ENCODE results near the gene EXOC4.

The EXOC4 gene

DNA sequence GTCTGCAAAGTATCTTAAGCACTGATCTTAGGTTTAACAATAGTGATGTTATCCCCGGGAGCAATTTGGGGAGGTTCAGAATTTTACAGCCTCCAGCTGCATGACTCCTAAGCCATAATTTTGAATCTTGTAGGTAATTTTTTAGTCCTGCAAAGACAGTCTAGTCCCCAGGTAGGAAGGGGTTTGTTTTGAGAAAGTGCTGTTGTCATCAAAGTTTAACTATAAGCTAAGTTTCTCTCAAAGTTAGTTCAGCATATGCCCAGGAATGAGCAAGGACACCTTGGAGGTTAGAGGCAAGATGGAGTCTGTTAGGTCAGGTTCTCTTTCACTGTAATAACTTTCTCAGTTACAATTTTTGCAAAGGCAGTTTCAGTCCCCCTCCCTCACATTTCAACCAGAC, 795.3 kb downstream of the EXOC4 start:
- TF ChIP-seq GATA2 (IDR thresholded peaks at IDR 0.05; ENCODE audit: low read depth, low read length): no peak
- no peak for TF ChIP-seq GATA3 (IDR thresholded peaks at IDR 0.05; ENCODE audit: low read depth, low read length)

DNA sequence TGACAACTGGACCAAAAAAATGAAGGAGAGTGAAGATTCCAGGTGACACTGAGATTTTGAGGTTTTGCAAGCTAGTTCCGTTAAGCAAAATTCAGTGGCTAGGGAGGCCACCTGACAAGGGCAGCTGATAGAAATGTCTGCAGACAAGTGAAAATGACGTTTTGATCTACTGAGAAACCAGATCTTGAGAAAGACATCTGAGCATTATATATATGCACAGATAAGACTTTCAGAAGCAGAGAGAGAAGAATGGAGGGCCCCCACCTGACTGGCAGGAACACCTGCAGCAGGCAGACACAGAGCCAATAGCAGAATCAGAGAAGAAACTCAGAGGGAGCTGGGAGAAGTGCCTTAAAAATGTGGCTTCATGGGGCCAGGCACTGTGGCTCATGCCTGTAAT, 798.1 kb downstream of the EXOC4 start:
- no peak for TF ChIP-seq GATA2 (IDR thresholded peaks at IDR 0.05; ENCODE audit: low read depth, low read length)
- TF ChIP-seq GATA3 (IDR thresholded peaks at IDR 0.05; ENCODE audit: low read depth, low read length): no peak

DNA sequence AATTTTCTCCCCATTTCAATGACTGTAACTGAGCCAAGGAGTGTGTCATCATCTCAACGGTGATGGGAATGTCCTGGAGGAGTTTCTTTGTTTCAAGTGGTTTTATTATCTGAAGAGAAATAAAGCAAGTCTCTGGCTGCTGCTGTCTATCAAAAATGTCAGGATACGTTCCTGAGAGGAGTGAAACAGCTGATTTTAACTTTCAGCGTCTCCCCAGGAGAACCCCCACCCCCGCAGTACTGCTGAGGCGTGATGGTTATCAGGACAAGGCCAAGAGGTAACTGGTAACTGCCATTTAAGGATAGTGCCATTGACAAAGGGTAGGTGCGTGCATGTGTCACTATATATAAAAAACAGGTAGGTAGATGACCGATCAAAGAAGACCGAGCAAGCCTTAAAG, 803.9 kb downstream of the EXOC4 start:
- TF ChIP-seq GATA2 (IDR thresholded peaks at IDR 0.05; ENCODE audit: low read depth, low read length) (no peak), GATA3 (IDR thresholded peaks at IDR 0.05; ENCODE audit: low read depth, low read length) (no peak)

DNA sequence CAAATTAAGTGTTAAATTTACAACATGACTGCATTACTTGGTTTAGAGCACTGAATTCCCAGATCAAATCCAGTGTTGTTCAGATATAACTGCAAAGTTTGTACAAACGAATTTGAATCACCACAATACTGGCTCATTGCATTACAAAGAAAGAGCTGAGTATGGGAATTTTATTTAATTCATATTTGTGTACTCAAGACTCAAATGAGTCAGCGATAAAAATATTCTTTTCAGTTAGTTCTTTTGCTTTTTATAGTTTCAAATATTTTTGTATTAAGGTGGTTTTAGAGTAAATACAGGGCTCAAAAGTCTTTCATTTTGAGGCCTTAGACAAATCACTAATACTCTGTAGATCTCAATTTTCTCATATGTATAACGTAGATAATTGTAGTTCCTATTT, 805.6 kb downstream of the EXOC4 start:
- no peak for TF ChIP-seq GATA2 (IDR thresholded peaks at IDR 0.05; ENCODE audit: low read depth, low read length)
- no peak for TF ChIP-seq GATA3 (IDR thresholded peaks at IDR 0.05; ENCODE audit: low read depth, low read length)

DNA sequence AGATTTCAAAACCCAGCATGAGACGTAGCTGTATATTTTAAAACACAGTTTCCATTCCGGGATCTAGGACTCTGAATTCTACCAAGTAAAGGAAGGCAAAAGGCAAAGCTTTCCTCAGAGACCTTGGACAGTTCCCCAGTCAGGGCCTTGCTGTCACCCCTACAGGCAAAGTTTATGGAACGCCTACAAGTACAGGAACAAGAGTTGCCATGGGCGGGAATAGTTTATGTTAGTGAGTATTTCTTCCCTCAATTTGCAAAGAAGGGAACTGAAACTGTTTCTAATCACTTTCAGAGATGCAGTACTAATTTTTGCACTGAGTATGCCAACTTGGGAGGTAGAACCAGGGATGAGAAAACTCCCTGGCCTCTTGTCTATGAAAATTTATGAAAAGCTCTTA, 806.1 kb downstream of the EXOC4 start:
- no peak for TF ChIP-seq GATA2 (IDR thresholded peaks at IDR 0.05; ENCODE audit: low read depth, low read length)
- no peak for TF ChIP-seq GATA3 (IDR thresholded peaks at IDR 0.05; ENCODE audit: low read depth, low read length)

DNA sequence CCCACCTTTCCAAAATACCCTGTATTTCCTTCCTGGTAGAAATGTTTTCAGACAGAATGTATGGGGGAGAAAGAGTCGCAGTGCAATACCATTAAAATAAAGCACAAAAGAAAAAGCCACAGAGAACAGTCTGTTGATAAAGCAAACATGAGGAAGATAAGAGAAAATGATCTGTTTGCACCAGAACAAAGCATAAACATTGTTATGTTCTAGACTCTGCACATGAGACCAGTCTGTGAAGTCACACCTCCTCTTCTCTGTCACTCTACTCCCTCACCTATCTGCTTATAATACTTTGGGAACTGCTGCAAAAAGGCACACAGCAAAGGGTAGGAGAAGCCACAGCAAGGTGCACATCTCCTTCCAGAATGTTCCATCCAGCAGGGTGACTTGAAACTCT, 807.0 kb downstream of the EXOC4 start:
- TF ChIP-seq GATA3 (IDR thresholded peaks at IDR 0.05; ENCODE audit: low read depth, low read length): no peak

DNA sequence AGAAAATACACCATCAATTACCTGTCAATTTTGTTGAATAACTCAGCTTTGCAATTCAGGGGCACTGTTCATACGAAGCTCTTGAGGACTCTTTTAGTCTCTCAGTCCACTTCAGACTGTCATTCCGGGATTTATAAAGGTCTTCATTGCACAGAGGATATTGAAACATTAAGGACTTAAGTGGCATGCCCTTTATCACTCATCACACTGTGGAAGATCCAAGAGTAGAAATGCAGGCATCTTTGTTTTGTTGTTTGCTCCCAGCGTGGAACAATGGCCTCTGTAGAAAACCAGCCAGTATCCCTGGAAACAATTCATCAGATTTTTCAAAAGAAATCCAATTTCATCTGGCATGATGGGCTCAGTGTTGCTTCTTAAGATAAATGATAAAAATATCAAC, 808.0 kb downstream of the EXOC4 start:
- no peak for TF ChIP-seq GATA2 (IDR thresholded peaks at IDR 0.05; ENCODE audit: low read depth, low read length)
- no peak for TF ChIP-seq GATA3 (IDR thresholded peaks at IDR 0.05; ENCODE audit: low read depth, low read length)

DNA sequence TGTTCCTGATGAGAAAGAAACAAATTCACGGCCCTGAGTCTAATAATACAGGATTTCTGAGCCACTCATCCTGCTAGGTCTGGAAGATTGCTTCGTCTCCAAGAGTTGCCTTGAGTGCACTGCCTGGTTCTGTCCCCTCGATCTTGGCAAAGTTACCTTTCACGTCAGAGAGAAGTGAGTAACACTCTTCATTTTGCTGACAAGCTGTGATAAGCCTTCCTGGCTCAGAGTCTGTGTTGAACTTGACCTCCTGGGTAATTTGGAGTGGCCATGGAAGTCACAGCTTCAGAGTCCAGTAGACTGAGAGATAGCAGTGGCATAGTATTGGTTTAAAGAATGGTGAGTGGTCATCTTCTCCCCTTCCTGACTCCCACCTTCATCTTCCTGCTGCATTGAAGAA, 809.6 kb downstream of the EXOC4 start:
- TF ChIP-seq GATA3 (IDR thresholded peaks at IDR 0.05; ENCODE audit: low read depth, low read length) (no peak), GATA2 (IDR thresholded peaks at IDR 0.05; ENCODE audit: low read depth, low read length) (no peak)

DNA sequence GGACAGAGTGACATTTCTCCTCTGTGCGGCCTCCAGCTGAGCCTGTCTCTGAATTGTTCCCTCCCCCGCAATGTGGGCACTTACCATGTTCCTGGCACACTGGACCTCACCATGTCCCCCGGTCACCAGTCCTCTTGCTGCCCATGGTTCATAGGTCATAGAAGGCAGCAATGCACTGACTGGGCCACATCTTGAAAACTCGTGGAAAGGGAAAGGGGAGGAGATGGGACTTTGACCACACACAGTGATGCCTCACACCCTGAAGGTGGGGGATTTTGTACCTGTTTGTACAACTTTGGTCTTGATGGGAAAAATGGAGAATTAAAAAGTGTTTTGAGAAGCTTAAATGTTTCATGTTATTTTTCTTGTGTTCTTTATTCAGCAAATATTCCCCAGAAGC, 812.5 kb downstream of the EXOC4 start:
- TF ChIP-seq GATA2 (IDR thresholded peaks at IDR 0.05; ENCODE audit: low read depth, low read length): no peak
- no peak for TF ChIP-seq GATA3 (IDR thresholded peaks at IDR 0.05; ENCODE audit: low read depth, low read length)

DNA sequence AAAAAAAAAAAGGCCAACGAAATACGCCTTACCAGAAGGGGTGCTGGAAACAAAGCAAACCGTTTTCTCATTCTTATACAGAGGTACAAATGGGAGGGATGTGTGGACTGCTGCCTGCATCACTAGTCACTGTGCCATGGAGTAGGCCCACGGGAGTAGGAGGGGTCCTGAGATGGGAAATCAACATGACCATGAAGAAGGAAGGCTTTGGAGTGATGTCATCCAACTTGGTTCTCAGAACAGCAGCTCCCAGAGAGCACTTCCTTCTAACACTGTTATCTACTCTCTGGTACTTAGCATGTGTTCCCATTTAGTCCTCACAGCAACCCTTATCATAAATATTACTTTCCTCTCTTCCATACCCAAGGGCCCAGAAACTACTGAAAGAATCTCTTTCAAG, 814.3 kb downstream of the EXOC4 start:
- no peak for TF ChIP-seq GATA2 (IDR thresholded peaks at IDR 0.05; ENCODE audit: low read depth, low read length)
- no peak for TF ChIP-seq GATA3 (IDR thresholded peaks at IDR 0.05; ENCODE audit: low read depth, low read length)

DNA sequence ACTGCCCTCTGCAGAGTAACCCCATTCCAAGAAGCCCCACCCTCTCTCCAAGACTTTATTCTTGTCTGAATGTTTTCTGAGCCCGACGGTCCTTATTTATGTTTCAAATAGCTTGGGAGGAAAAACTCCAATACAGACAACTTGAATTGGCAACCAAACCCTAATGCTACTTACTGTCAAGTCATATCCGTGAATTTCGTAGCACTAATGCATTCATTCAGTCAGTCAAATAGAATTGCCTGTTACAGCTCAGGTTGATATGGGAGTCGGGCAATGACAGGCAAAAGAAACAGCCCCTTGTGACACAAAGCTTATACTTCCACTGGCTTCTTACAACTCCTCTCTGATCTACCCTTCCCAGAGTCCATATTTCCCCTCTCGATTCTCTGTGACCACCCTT, 815.8 kb downstream of the EXOC4 start:
- no peak for TF ChIP-seq GATA2 (IDR thresholded peaks at IDR 0.05; ENCODE audit: low read depth, low read length)
- TF ChIP-seq GATA3 (IDR thresholded peaks at IDR 0.05; ENCODE audit: low read depth, low read length): no peak

DNA sequence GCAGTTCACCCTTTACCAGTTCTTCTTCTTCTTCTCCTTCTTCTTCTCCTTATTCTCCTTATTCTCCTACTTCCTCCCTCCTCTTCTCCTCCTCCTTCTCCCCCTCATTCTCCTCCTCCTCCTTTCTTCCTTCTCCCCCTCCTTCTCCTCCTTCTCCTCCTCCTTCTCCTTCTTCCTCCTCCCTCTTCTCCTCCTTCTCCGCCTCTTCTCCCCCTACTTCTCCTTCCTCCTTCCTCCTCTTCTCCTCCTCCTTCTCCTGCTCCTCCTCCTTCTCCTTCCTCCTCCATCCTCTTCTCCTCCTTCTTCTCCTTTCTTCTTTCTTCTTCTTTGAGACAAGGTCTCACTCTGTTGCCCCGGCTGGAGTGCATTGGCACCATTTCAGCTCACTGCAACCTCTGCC, 816.3 kb downstream of the EXOC4 start:
- TF ChIP-seq GATA3 (IDR thresholded peaks at IDR 0.05; ENCODE audit: low read depth, low read length): no peak

DNA sequence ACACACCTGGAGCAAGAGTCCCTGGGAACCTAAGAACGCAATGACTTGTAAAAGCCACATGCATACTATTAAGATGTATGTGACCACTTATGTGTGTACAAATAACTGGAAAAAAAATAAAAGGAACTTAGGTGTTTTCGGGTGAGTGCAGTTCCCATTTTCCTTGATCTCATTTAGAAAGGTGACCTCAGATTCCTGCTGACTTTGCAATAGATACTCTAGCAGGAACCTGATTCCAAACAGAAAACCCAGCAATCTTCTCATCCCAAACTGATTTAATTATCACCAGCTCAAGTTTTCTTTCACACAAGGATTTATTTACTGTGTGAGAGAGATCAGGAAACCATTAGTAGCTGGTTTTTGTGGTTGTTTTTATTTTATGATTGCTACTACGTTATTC, 817.8 kb downstream of the EXOC4 start:
- TF ChIP-seq GATA3 (IDR thresholded peaks at IDR 0.05; ENCODE audit: low read depth, low read length): no peak
- no peak for TF ChIP-seq GATA2 (IDR thresholded peaks at IDR 0.05; ENCODE audit: low read depth, low read length)

DNA sequence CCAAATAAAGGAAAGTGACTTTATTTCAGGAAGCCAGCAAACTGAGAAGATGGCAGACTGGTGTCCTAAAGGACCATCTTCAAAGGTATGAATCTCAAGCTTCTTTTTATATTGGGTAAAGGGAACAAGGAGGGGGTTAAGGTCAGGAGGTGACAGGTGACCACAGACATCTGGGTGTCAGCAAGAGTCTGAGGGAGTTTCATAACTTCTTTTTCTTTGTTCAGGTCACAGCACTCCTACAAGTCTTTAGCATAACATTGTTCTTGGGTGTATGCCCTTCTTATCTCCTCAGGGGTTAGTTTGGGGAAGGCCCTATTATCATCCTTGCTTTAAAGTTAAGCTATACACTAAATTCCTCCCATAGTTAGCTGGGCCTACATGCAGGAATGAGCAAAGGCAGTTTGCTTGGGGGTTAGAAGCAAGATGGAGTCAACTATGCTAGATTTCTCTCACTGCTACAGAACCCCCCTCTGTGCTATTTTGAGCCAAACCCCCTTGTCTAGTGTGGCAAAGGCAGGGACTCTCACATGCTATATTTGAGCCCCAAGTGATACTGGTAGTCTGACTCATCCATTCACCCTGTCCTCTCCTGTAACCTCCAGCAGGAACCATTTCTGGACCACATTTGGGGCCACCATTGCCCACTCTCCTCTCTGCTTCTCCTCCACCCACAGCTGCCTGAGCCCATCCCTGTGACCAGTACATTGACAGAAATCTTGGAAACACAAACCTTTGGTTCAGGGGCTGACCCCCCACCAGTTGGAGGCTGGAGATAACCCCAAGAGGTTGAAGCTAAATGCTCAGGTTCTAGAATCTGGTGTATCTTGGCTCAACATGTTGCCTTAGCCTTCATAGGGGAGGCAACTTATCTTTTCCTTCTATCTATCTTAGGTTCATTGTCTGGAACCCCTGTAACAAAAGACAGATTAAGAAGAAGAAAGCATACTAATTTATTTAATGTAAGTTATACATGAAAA, 818.8 kb downstream of the EXOC4 start:
- TF ChIP-seq GATA2 (IDR thresholded peaks at IDR 0.05; ENCODE audit: low read depth, low read length): no peak
- TF ChIP-seq GATA3 (IDR thresholded peaks at IDR 0.05; ENCODE audit: low read depth, low read length): no peak

DNA sequence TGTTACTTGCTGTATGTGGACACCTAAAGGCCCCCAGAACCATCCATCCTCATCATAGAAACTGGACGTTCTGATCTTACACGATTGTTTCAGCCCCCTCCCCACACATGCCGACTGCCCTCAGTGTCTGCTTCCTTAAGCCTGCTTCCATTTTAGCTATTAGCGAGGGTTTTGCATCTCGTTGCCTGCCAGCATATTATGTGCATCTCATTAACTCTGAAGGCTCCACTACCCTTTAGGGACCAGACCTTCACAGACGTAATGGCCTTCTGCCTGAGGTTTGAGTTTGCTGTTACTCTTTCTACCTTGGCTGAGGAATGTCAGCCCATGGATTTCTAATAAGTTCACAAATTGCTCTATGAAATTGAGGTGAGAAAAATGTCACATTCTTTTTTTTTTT, 820.4 kb downstream of the EXOC4 start:
- no peak for TF ChIP-seq GATA3 (IDR thresholded peaks at IDR 0.05; ENCODE audit: low read depth, low read length)
- no peak for TF ChIP-seq GATA2 (IDR thresholded peaks at IDR 0.05; ENCODE audit: low read depth, low read length)

DNA sequence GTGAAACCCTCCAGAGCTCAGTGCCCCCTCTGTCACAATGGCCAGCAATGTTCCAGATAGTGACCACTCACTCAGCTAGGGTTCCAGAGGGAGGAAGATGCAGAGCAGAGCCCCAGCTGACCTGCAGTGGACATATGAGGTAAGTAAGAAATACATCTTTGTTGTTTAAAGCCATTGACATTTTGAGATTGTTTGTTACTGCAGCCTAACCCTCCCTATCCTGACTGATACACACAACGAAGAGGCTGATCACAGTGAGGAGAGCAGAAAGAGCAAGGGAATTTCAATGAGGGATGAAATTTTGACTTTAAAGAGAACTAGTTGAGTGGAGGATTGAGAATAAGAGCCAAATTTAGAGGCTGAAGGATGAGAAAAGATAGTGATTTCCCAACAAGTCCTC, 822.9 kb downstream of the EXOC4 start:
- TF ChIP-seq GATA2 (IDR thresholded peaks at IDR 0.05; ENCODE audit: low read depth, low read length) (no peak), GATA3 (IDR thresholded peaks at IDR 0.05; ENCODE audit: low read depth, low read length) (no peak)

Data from SH-SY5Y (cell line).